ENCODE data around the gene NADK2. TPM values are rescaled to one million over a fixed set of nuclear protein-coding genes. Genes with fewer than 3 reads are reported as not detected.

Gene NADK2
- total RNA-seq, 4 donors from 2014 or later = 23.6 to 34.4 (median 27.8) TPM

DNA sequence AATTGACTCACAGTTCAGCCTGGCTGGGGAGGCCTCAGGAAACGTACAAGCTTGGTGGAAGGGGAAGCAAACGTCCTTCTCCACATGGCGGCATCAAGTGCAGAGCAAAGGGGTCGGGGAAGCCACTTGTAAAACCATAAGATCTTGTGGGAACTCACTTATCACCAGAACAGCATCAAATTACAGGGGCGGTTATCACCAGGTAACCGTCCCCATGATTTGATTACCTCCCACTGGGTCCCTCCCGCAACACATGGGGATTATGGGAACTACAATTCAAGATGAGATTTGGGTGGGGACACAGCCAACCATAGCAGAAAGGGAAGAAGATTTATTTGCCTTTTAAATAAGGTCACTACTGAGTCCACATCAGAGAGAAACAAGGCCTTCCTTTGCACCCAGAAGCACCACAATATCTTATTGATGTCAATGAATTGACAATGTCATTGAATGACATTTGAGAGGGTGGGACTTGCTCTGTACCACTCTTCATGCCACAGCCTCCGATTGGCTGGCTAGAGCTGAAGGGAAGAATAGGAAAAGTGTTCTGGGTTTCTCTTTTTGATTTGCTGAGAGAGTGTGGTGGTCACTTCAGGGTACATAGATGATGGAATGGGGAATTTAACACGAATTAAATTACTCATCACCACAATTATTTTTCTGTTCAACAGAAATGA lies 78.8 kb downstream of the NADK2 start:
- intact Hi-C loops (cut with DNase I; ENCODE audit: low total_unique reads) (no loop called here), in situ Hi-C loops (cut with MboI; ENCODE audit: low sequenced_read_pairs in 4 of 4) (no loop called here)
- TF ChIP-seq POLR2A (IDR thresholded peaks at IDR 0.05) = no peak
- TF ChIP-seq, protein P1, sequence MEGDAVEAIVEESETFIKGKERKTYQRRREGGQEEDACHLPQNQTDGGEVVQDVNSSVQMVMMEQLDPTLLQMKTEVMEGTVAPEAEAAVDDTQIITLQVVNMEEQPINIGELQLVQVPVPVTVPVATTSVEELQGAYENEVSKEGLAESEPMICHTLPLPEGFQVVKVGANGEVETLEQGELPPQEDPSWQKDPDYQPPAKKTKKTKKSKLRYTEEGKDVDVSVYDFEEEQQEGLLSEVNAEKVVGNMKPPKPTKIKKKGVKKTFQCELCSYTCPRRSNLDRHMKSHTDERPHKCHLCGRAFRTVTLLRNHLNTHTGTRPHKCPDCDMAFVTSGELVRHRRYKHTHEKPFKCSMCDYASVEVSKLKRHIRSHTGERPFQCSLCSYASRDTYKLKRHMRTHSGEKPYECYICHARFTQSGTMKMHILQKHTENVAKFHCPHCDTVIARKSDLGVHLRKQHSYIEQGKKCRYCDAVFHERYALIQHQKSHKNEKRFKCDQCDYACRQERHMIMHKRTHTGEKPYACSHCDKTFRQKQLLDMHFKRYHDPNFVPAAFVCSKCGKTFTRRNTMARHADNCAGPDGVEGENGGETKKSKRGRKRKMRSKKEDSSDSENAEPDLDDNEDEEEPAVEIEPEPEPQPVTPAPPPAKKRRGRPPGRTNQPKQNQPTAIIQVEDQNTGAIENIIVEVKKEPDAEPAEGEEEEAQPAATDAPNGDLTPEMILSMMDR (IDR thresholded peaks at IDR 0.05 in 4 of 5, conservative IDR thresholded peaks at IDR 0.05 in 1 of 5) = no peak
- DNase-seq (no peak), ATAC-seq (no peak)
- Histone ChIP-seq H3K36me3 (peaks cover 0 to 47% of the 10 kb centered on the region in 2 donors), H3K27ac (no peak overlapping the region), H3K4me1 (no peaks in the 10 kb centered on the region), H3K4me3 (no peak overlapping the region), H3K27me3 (no peaks in the 10 kb centered on the region), H3K9me3 (no peaks in the 10 kb centered on the region)

DNA sequence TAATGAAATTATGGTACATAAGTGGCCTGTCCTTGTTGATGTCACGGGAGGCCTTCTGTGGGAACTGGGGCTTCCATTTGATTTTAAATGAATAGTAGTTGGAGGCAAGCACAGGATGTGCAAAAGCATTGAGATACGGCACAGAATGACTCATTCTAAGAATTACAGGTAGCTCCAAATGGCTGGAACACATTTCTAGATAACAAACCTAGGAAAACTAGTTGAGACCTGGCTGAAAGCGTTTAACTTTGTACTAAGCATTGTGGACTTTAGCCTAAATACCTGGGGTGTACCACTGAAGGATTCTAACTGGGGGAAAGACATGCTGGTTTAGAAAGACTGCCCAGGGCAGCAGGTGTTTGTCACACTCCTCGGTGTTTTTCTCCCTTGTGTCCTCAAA lies 80.4 kb downstream of the NADK2 start:
- TF ChIP-seq POLR2A (IDR thresholded peaks at IDR 0.05) = no peak
- TF ChIP-seq, protein P1 (IDR thresholded peaks at IDR 0.05 in 4 of 5, conservative IDR thresholded peaks at IDR 0.05 in 1 of 5) = no peak
- H3K4me1 ChIP-seq = peaks cover 0 to 4% of the 10 kb centered on the region in 2 donors
- in situ Hi-C loops (cut with MboI; ENCODE audit: low sequenced_read_pairs in 4 of 4) = no loop called here
- intact Hi-C loops (cut with DNase I; ENCODE audit: low total_unique reads) = no loop called here
- no peak for DNase-seq
- H3K4me3 ChIP-seq = no peak overlapping the region
- no peaks in the 10 kb centered on the region for H3K9me3 ChIP-seq
- H3K27me3 ChIP-seq = no peaks in the 10 kb centered on the region
- peaks cover 0 to 31% of the 10 kb centered on the region in 2 donors for H3K36me3 ChIP-seq
- no peak for ATAC-seq
- H3K27ac ChIP-seq = no peak overlapping the region

DNA sequence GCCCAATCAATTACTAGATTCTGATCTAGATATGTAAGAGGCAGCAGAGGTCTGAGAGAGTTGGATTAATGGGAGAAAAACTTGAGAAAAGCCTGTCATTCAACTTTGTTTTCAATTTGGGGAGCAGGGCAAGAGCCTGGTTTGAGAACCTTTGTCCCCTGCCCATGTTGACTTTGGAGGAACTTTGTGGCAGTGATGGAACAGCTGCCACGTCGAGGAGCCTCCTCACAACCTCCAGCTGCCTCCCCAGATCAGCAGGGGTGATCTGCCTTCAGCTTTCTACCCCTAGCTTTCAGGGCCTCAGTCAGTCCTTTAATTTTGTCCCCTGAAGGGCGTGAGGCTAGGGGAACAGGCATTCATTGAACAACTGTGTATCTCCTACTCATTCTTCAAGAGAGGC lies 81.1 kb downstream of the NADK2 start:
- in situ Hi-C loops (cut with MboI; ENCODE audit: low sequenced_read_pairs in 4 of 4) (no loop called here), intact Hi-C loops (cut with DNase I; ENCODE audit: low total_unique reads) (no loop called here)
- TF ChIP-seq, protein P1 (IDR thresholded peaks at IDR 0.05 in 4 of 5, conservative IDR thresholded peaks at IDR 0.05 in 1 of 5) = no peak
- no peak for TF ChIP-seq POLR2A (IDR thresholded peaks at IDR 0.05)
- H3K27ac ChIP-seq = no peak overlapping the region
- H3K4me3 ChIP-seq = no peak overlapping the region
- H3K27me3 ChIP-seq = no peaks in the 10 kb centered on the region
- DNase-seq = no peak
- ATAC-seq = no peak
- H3K9me3 ChIP-seq = no peaks in the 10 kb centered on the region
- peaks cover 0 to 31% of the 10 kb centered on the region in 2 donors for H3K36me3 ChIP-seq
- peaks cover 0 to 9% of the 10 kb centered on the region in 2 donors for H3K4me1 ChIP-seq

DNA sequence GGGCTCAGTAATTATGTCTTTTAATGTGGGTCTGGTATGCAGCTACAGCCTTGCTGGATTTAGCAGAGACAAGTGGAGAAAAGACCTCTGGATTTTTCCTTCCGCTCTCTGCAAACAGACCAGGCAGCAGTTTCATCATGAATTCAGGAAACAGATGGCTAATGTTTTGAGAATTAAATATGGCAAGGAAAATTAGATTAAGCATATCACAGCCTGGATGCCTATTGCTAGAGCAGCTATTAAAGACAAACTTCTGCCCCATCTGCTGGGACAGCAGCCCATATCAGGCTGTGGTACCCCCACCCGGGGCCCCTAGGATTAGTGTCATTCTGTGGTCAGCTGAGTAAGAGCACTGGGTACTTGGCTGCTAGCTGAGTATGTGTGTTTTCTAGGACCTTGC lies 83.6 kb downstream of the NADK2 start:
- in situ Hi-C loops (cut with MboI; ENCODE audit: low sequenced_read_pairs in 4 of 4) = loop anchor here in 1 of 4 donors (10.0 kb wide), 1 partner anchor 1233 kb away; the partner anchor contains the start of gene DNAJC21

More for the DNA sequence above, 83.6 kb downstream of the NADK2 start:
- no peak for TF ChIP-seq POLR2A (IDR thresholded peaks at IDR 0.05)
- TF ChIP-seq, protein P1 (IDR thresholded peaks at IDR 0.05 in 4 of 5, conservative IDR thresholded peaks at IDR 0.05 in 1 of 5) = no peak
- H3K27me3 ChIP-seq = no peaks in the 10 kb centered on the region
- intact Hi-C loops (cut with DNase I; ENCODE audit: low total_unique reads) = loop anchor here (10.0 kb wide), 2 partner anchors 537 to 1217 kb away; partner anchors contain the start of genes NUP155 and WDR70
- H3K27ac ChIP-seq = no peak overlapping the region
- H3K4me1 ChIP-seq = peaks cover 8 to 14% of the 10 kb centered on the region in 2 donors
- DNase-seq (no peak), ATAC-seq (no peak)
- H3K36me3 ChIP-seq = peaks cover 0 to 19% of the 10 kb centered on the region in 2 donors
- no peak overlapping the region for H3K4me3 ChIP-seq
- H3K9me3 ChIP-seq = no peaks in the 10 kb centered on the region

Data from gastrocnemius medialis (tissue), 4 donors.